HepG2 (cell line): ENCODE data around the gene SAPCD1. TPM values are rescaled to one million over a fixed set of nuclear protein-coding genes. Genes with fewer than 3 reads are reported as not detected.

ENCODE experiments used
- DNMT3B ChIP-seq: conservative IDR thresholded peaks from 2 replicates; pipeline ENCODE4 v1.6.1; 2016; ENCODE audit warnings: missing biosample characterization, control low read depth
- DZIP1 ChIP-seq: sonication (generic); formaldehyde crosslinking; IDR thresholded peaks from 2 replicates; pipeline ENCODE4 v1.5.0; 2020; ENCODE audit warnings: mild to moderate bottlenecking, missing genetic modification reagents
- HIVEP1 ChIP-seq: sonication (generic); formaldehyde crosslinking; IDR thresholded peaks from 2 replicates; pipeline ENCODE4 v1.4.0; 2020; ENCODE audit warnings: mild to moderate bottlenecking, missing genetic modification reagents
- ISX ChIP-seq: sonication (generic); formaldehyde crosslinking; conservative IDR thresholded peaks from 2 replicates; pipeline ENCODE4 v1.5.0; 2020; ENCODE audit warnings: missing genetic modification reagents
- MAFK ChIP-seq, 2 experiments: IDR thresholded peaks in 1 of 2; conservative IDR thresholded peaks in 1 of 2; 2 replicates each; pipeline ENCODE4 v1.6.1; 2011; ENCODE audit warnings: improper control_type of control experiment in 2 of 2, low read length in 2 of 2
- MZF1 ChIP-seq: sonication (generic); formaldehyde crosslinking; IDR thresholded peaks from 2 replicates; pipeline ENCODE4 v1.8.1; 2023; ENCODE audit warnings: mild to moderate bottlenecking, missing genetic modification reagents, borderline replicate concordance
- NCOA5 ChIP-seq: sonication (generic); formaldehyde crosslinking; IDR thresholded peaks from 2 replicates; pipeline ENCODE4 v1.4.0; 2020; ENCODE audit warnings: missing genetic modification reagents
- NR2F1 ChIP-seq, 2 experiments: fragments of 450-650 bp in 1 of 2; formaldehyde crosslinking in 1 of 2; IDR thresholded peaks; 2 replicates each; pipeline versions ENCODE4 v1.5.0 to v1.6.1; 2016 to 2020; ENCODE audit warnings: mild to moderate bottlenecking in 1 of 2, missing compliant biosample characterization in 1 of 2, missing genetic modification reagents in 1 of 2, moderate library complexity in 1 of 2
- REXO4 ChIP-seq: sonication (generic); formaldehyde crosslinking; IDR thresholded peaks from 2 replicates; pipeline ENCODE4 v1.8.0; 2022; ENCODE audit warnings: missing genetic modification reagents, mild to moderate bottlenecking, borderline replicate concordance
- YY1 ChIP-seq: IDR thresholded peaks from 2 replicates; pipeline ENCODE4 v1.6.1; 2011; ENCODE audit warnings: low read length, low read depth, moderate library complexity, mild to moderate bottlenecking; ENCODE audit not compliant: insufficient read depth, insufficient replicate concordance
- ZKSCAN5 ChIP-seq: sonication (generic); formaldehyde crosslinking; IDR thresholded peaks from 2 replicates; pipeline ENCODE4 v1.5.1; 2020; ENCODE audit warnings: mild to moderate bottlenecking, missing genetic modification reagents
- ZNF263 ChIP-seq: sonication (generic); formaldehyde crosslinking; IDR thresholded peaks from 2 replicates; pipeline ENCODE4 v1.4.0; 2020; ENCODE audit warnings: missing genetic modification reagents
- ZNF281 ChIP-seq: sonication (generic); formaldehyde crosslinking; IDR thresholded peaks from 2 replicates; pipeline ENCODE4 v1.4.0; 2020; ENCODE audit warnings: missing genetic modification reagents, borderline replicate concordance
- ZNF430 ChIP-seq: sonication (generic); formaldehyde crosslinking; IDR thresholded peaks from 2 replicates; pipeline ENCODE4 v1.9.0; 2021; ENCODE audit warnings: mild to moderate bottlenecking, missing genetic modification reagents
- ZNF556 ChIP-seq: sonication (generic); formaldehyde crosslinking; IDR thresholded peaks from 2 replicates; pipeline ENCODE4 v1.4.0; 2020; ENCODE audit warnings: mild to moderate bottlenecking, missing genetic modification reagents, borderline replicate concordance
- ZNF703 ChIP-seq: sonication (generic); formaldehyde crosslinking; IDR thresholded peaks from 2 replicates; pipeline ENCODE4 v1.5.1; 2020; ENCODE audit warnings: missing genetic modification reagents, mild to moderate bottlenecking, moderate library complexity, borderline replicate concordance
- ZNF737 ChIP-seq: sonication (generic); formaldehyde crosslinking; IDR thresholded peaks from 2 replicates; pipeline ENCODE4 v1.5.0; 2020; ENCODE audit warnings: missing genetic modification reagents, mild to moderate bottlenecking, borderline replicate concordance
- ZNF790 ChIP-seq: sonication (generic); formaldehyde crosslinking; IDR thresholded peaks from 2 replicates; pipeline ENCODE4 v1.8.0; 2022; ENCODE audit warnings: missing genetic modification reagents, mild to moderate bottlenecking, borderline replicate concordance
- polyA plus RNA-seq, 8 experiments: library from polyadenylated mRNA; depleted of rRNA in 3 of 8; stranded (reverse) in 7 of 8; unstranded in 1 of 8; fragments of >200 nt; fragmentation: Illumina TruSeq in 4 of 8; extraction: Trizol in 4 of 8; gene quantifications; 2 replicates each; pipeline versions ENCODE4 v1.2.1 to v1.2.3, GENCODE V29; 2011 to 2016; ENCODE audit warnings: low read depth in 4 of 8, missing spikeins in 1 of 8, mixed read lengths in 1 of 8; ENCODE audit not compliant: insufficient read depth in 1 of 8
- total RNA-seq, 5 experiments: library from RNA; depleted of rRNA; stranded (reverse); fragments of >200 nt; fragmentation: Illumina TruSeq; extraction: Trizol; gene quantifications; 2 replicates each; pipeline ENCODE4 v1.2.3, GENCODE V29; 2016; ENCODE audit warnings: low read depth in 1 of 5
- TF ChIP-seq, protein P1 (sequence below): sonication (generic); formaldehyde crosslinking; conservative IDR thresholded peaks from 2 replicates; pipeline ENCODE4 v1.4.0; 2020; ENCODE audit warnings: missing genetic modification reagents
- TF ChIP-seq, protein P2 (sequence below): sonication (generic); formaldehyde crosslinking; IDR thresholded peaks from 2 replicates; pipeline ENCODE4 v1.8.1; 2023; ENCODE audit warnings: missing genetic modification reagents, inconsistent platforms, borderline replicate concordance

SAPCD1 gene
- total and polyA plus RNA-seq, 2 of the 13 experiments (the other 11 are each of a cell fraction or from before 2014, with no cell fraction given), result 2.5 to 3.9 TPM

DNA sequence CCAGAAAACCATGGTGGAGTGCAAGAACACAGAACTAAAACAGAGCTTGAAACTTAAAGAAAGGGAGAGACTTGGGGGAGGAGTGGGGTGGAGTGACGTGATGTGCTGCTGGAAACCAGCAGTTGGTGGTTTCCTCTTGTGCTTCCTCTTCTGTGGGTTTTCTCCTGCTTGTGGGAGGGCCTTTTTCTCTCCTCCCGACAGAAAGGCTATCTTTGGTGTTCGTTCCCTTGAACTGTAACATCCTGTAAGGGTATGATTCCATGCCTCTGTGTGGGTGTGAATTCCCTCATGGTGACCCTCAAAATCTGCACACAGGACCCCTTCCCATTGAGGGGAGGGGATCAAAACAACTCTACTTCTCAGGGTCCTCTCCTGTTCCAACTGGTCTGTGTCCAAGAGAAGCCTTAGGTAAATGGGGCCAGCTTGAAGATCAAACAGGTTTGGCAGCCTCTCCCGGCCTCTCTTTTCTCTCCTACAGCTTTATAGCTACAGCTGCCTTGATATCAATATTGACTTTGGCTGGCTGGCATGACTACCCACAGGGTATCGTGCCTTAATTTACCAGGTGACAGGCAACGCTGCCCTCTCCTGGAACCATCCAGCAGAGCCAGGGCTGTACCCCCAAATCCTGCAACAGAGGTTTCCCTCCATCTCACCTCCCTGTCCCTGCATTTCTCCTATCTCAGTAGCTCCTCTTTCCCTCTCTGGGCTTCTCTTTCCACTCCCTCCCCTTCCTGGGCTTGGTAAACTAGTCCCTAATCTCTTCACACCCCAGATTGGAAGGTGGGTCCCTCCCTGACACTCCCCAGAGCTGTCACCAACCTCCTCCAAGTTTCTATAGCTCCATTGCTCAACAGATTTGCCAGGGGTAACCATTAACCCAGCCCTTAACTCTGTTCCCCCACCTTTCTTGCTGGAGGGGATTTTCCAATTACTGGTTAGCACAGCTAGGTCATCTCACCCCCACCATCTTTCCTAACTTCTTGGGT lies 24.2 kb upstream of the SAPCD1 start (continued):
- TF ChIP-seq NCOA5 (no peak), ZNF556 (CRISPR knock-in tag) (no peak), DNMT3B (CRISPR knock-in tag) (no peak; the same call in 1 of the 2 replicates), REXO4 (CRISPR knock-in tag) (no peak), NR2F1 (CRISPR knock-in tag; IDR thresholded peaks at IDR 0.05) (no peak), ZNF737 (no peak), MAFK (conservative IDR thresholded peaks at IDR 0.05 in 1 of 2, IDR thresholded peaks at IDR 0.05 in 1 of 2; ENCODE audit: low read length in 2 of 2) (no peak), YY1 (no peak), ZNF263 (CRISPR knock-in tag) (0 out of 2 replicates have a peak, but pooled peaks have one; percentile 15), ZNF281 (CRISPR knock-in tag) (peak; percentile 70; the same call in 1 of the 2 replicates), ZKSCAN5 (no peak), ISX (no peak), MZF1 (CRISPR knock-in tag) (no peak), DZIP1 (CRISPR knock-in tag) (no peak), ZNF430 (CRISPR knock-in tag) (no peak), ZNF790 (CRISPR knock-in tag) (no peak), HIVEP1 (CRISPR knock-in tag) (peak; percentile 94), ZNF703 (CRISPR knock-in tag) (no peak; the same call in 1 of the 2 replicates)
- TF ChIP-seq, protein P1, sequence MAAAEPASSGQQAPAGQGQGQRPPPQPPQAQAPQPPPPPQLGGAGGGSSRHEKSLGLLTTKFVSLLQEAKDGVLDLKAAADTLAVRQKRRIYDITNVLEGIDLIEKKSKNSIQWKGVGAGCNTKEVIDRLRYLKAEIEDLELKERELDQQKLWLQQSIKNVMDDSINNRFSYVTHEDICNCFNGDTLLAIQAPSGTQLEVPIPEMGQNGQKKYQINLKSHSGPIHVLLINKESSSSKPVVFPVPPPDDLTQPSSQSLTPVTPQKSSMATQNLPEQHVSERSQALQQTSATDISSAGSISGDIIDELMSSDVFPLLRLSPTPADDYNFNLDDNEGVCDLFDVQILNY (CRISPR knock-in tag), result no peak
- TF ChIP-seq, protein P2, sequence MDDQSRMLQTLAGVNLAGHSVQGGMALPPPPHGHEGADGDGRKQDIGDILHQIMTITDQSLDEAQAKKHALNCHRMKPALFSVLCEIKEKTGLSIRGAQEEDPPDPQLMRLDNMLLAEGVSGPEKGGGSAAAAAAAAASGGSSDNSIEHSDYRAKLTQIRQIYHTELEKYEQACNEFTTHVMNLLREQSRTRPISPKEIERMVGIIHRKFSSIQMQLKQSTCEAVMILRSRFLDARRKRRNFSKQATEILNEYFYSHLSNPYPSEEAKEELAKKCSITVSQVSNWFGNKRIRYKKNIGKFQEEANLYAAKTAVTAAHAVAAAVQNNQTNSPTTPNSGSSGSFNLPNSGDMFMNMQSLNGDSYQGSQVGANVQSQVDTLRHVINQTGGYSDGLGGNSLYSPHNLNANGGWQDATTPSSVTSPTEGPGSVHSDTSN (CRISPR knock-in tag), result no peak
